ENCODE data around the gene PTPRB. TPM values are rescaled to one million over a fixed set of nuclear protein-coding genes. Genes with fewer than 3 reads are reported as not detected.

The PTPRB gene
- total RNA-seq, 1 experiment from 2014 or later = 0.17 TPM

GRCh38 chr12:70644861-70645260 is 7.6 kb upstream of the PTPRB start:
- H2AFZ ChIP-seq (ENCODE audit: low read depth, low read length, poor library complexity, severe bottlenecking) = peak overlapping the region; percentile 82

More at GRCh38 chr12:70644861-70645260, 7.6 kb upstream of the PTPRB start:
- no peak overlapping the region for H3K27ac ChIP-seq (ENCODE audit: low read depth, low read length)
- no peak overlapping the region for H3K9ac ChIP-seq (ENCODE audit: low read length)
- H3K36me3 ChIP-seq (ENCODE audit: control insufficient read depth in 1 of 2, insufficient read depth in 2 of 2, low read length in 2 of 2) = no peaks in the 10 kb centered on the region
- no TSS peak for BruUV-seq (replicated peaks)
- H3K9me2 ChIP-seq (ENCODE audit: insufficient read depth) = no peaks in the 10 kb centered on the region
- H3K27me3 ChIP-seq (ENCODE audit: insufficient read depth, low read length) = no peaks in the 10 kb centered on the region
- CTCF ChIA-PET = no interaction called here
- peak overlapping the region; percentile 69; the same call in 1 of the 2 replicates for H3K4me2 ChIP-seq (ENCODE audit: low read length)
- no peak overlapping the region for H3K4me3 ChIP-seq (replicated peaks in 1 of 2; ENCODE audit: low read depth in 1 of 2, low read length in 2 of 2)
- H3K79me2 ChIP-seq (ENCODE audit: insufficient read depth, low read length) = no peaks in the 10 kb centered on the region
- no peaks in the 10 kb centered on the region for H4K20me1 ChIP-seq (ENCODE audit: insufficient read depth)
- TF ChIP-seq CTCF (IDR thresholded peaks at IDR 0.05 in 2 of 3, conservative IDR thresholded peaks at IDR 0.05 in 1 of 3; ENCODE audit: borderline replicate concordance in 1 of 3, insufficient read depth in 1 of 3, low read depth in 2 of 3, low read length in 2 of 3) = no peak
- no peak for TF ChIP-seq SIN3A (IDR thresholded peaks at IDR 0.05; ENCODE audit: low read depth)
- no peak for TF ChIP-seq TCF7L2 (IDR thresholded peaks at IDR 0.05; ENCODE audit: borderline replicate concordance, extremely low read depth, insufficient read depth, insufficient read length)
- no peak for TF ChIP-seq ATF3 (IDR thresholded peaks at IDR 0.05)
- no peak for TF ChIP-seq JUND (IDR thresholded peaks at IDR 0.05)
- no peak for TF ChIP-seq CBX3 (IDR thresholded peaks at IDR 0.05; ENCODE audit: low read depth)
- TF ChIP-seq POLR2A (IDR thresholded peaks at IDR 0.05; ENCODE audit: borderline replicate concordance, extremely low read depth, insufficient read depth, insufficient read length) = no peak
- TF ChIP-seq EZH2 (IDR thresholded peaks at IDR 0.05) = no peak
- TF ChIP-seq ZFX (IDR thresholded peaks at IDR 0.05) = no peak
- no peak for TF ChIP-seq ELF1 (IDR thresholded peaks at IDR 0.05; ENCODE audit: borderline replicate concordance, low read depth)
- no peak for TF ChIP-seq ZBTB33 (IDR thresholded peaks at IDR 0.05; ENCODE audit: extremely low read depth, insufficient replicate concordance, low read length)
- no peak for TF ChIP-seq CEBPB (IDR thresholded peaks at IDR 0.05; ENCODE audit: low read depth)
- no peak for TF ChIP-seq SP1 (IDR thresholded peaks at IDR 0.05; ENCODE audit: low read depth)
- TF ChIP-seq EZH2phosphoT487 (IDR thresholded peaks at IDR 0.05; ENCODE audit: borderline replicate concordance) = no peak
- no peak for TF ChIP-seq POLR2AphosphoS5 (IDR thresholded peaks at IDR 0.05; ENCODE audit: low read depth, low read length)
- no peak for TF ChIP-seq YY1 (IDR thresholded peaks at IDR 0.05; ENCODE audit: extremely low read depth, insufficient replicate concordance, low read depth, low read length)
- TF ChIP-seq ZNF274 (IDR thresholded peaks at IDR 0.05; ENCODE audit: low read depth, low read length) = no peak
- ATAC-seq (no peak), DNase-seq (ENCODE audit: low read depth, low spot score) (no peak)
- intact Hi-C loops (cut with micrococcal nuclease) = no loop called here
- RAD21 ChIA-PET (ENCODE audit: low non-redundant PET in 1 of 2, low total read pairs in 2 of 2, uncharacterized antibody in 2 of 2, unreplicated experiment in 2 of 2) = no interaction called here
- no peaks in the 10 kb centered on the region for H3K9me3 ChIP-seq (ENCODE audit: control insufficient read depth in 1 of 2, insufficient read depth in 1 of 2, low read depth in 1 of 2, low read length in 2 of 2)
- POLR2A ChIA-PET = no interaction called here
- peaks cover 20 to 40% of the 10 kb centered on the region in 2 experiments for H3K4me1 ChIP-seq (ENCODE audit: control insufficient read depth in 1 of 2, insufficient read depth in 2 of 2, low read length in 2 of 2)
